ENCODE measurements around the gene RAB7A.

Gene RAB7A

GRCh38 chr3:128726023-128727016 lies at the start of gene RAB7A:
Gene RAB7A (plus strand): TSS chr3:128726183. CDS start chr3:128795368, 69,185 bp downstream.
- H3K27me3 Mint-ChIP-seq, result no peaks in the 10 kb centered on the region
- H3K4me3 Mint-ChIP-seq, result peak within 1 kb of the TSS; percentile 97
- no peaks in the 10 kb centered on the region for H3K9me3 Mint-ChIP-seq
- H3K36me3 Mint-ChIP-seq (ENCODE audit: low read depth), result peaks cover 30% of the 10 kb centered on the region
- intact Hi-C loops (cut with micrococcal nuclease), result loop anchor here (1.0 kb wide), 1 partner anchor 46 kb away; no protein-coding TSS in a partner anchor
- H3K4me1 Mint-ChIP-seq (ENCODE audit: low read depth), result peaks cover 72% of the 10 kb centered on the region
- peak within 1 kb of the TSS; percentile 94 for H3K27ac Mint-ChIP-seq

DNA sequence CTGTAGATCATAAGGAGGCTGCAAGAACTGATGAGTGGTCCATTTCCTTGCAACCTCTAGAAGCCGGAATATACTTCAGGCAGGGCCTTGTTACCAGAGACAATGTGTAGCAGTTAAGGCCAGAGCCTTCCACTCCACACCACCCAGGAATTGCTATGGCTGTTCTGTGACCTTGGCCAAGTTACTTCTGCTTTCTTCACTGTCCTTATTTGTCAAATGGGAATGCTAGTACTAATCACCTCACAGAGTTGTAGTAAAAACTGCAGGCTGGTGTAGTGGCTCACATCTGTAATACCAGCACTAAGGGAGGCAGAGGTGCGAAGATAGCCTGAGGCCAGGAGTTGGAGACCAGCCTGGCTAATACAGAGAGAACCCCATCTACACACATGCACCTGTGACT lies 46.6 kb upstream of the RAB7A start:
- intact Hi-C loops (cut with micrococcal nuclease), result no loop called here
- Mint-ChIP-seq H3K27ac (peak overlapping the region; percentile 91), H3K4me1 (ENCODE audit: low read depth) (peaks cover 60% of the 10 kb centered on the region), H3K4me3 (no peak overlapping the region), H3K27me3 (no peaks in the 10 kb centered on the region), H3K36me3 (ENCODE audit: low read depth) (peaks cover 5% of the 10 kb centered on the region), H3K9me3 (no peaks in the 10 kb centered on the region)

- intact Hi-C loops (cut with micrococcal nuclease), result loop anchor here (1.0 to 2.0 kb wide), 3 partner anchors 30 to 114 kb away; partner anchors contain the start of genes RAB7A and RPN1
- Mint-ChIP-seq H3K27ac (peak overlapping the region; percentile 91), H3K27me3 (no peaks in the 10 kb centered on the region)
Observed at GRCh38 chr3:128680603-128681368, 45.2 kb upstream of the RAB7A start.

DNA sequence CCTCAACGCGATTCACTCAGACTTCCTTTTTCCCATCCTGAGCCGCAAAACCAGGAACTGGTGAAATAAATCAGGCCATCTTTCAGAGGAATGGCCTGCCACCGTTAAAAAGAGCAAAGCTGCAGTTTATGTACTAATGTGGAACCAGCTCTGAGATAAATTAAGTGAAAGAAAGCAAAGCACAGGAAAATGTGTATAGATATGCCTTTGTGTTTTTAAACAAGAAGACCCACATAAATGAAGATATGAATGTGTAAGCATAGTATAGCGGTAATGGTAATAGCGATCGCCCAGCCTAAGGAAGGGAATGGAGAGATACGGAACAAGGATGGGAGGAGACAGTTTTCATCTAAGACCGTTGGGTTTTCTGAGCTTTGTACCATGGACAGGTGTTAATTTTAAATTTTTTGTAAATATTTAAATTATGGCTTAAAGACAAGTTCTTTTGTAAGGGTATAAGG lies 44.6 kb upstream of the RAB7A start:
- peaks cover 5% of the 10 kb centered on the region for H3K36me3 Mint-ChIP-seq (ENCODE audit: low read depth)
- no peaks in the 10 kb centered on the region for H3K27me3 Mint-ChIP-seq
- intact Hi-C loops (cut with micrococcal nuclease), result loop anchor here (2.0 kb wide), 2 partner anchors 31 to 113 kb away; partner anchors contain the start of gene RPN1
- H3K4me1 Mint-ChIP-seq (ENCODE audit: low read depth), result peaks cover 58% of the 10 kb centered on the region
- H3K9me3 Mint-ChIP-seq, result no peaks in the 10 kb centered on the region
- H3K27ac Mint-ChIP-seq, result peak overlapping the region; percentile 91
- peak overlapping the region; percentile 77 for H3K4me3 Mint-ChIP-seq

More at GRCh38 chr3:128680603-128681368, 45.2 kb upstream of the RAB7A start:
- H3K4me1 Mint-ChIP-seq (ENCODE audit: low read depth), result peaks cover 58% of the 10 kb centered on the region
- H3K4me3 Mint-ChIP-seq, result peak overlapping the region; percentile 77
- no peaks in the 10 kb centered on the region for H3K9me3 Mint-ChIP-seq
- H3K36me3 Mint-ChIP-seq (ENCODE audit: low read depth), result peaks cover 5% of the 10 kb centered on the region

DNA sequence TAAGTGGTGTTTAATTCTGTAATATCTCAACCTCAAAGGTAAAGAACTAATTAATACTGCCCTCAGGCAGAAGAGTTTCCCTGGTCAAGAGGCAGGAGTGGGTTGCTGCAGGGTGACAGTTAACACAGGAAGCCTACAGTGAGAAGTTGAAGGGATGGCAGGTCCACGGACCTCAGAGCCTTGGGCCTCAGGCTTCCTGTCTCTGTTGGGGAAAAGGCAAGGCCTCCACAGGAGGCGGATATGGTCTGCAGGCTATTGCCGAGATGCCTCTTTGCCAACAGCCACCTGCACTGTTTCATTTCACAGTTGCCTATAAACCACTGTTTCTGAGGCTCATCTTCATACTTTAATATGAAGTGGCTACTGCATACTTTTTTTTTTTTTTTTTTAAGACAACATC lies 42.0 kb upstream of the RAB7A start:
- Mint-ChIP-seq H3K4me3 (no peak overlapping the region), H3K27ac (peak overlapping the region; percentile 83), H3K27me3 (no peaks in the 10 kb centered on the region), H3K9me3 (no peaks in the 10 kb centered on the region), H3K4me1 (ENCODE audit: low read depth) (peaks cover 59% of the 10 kb centered on the region), H3K36me3 (ENCODE audit: low read depth) (peaks cover 5% of the 10 kb centered on the region)
- intact Hi-C loops (cut with micrococcal nuclease), result no loop called here

DNA sequence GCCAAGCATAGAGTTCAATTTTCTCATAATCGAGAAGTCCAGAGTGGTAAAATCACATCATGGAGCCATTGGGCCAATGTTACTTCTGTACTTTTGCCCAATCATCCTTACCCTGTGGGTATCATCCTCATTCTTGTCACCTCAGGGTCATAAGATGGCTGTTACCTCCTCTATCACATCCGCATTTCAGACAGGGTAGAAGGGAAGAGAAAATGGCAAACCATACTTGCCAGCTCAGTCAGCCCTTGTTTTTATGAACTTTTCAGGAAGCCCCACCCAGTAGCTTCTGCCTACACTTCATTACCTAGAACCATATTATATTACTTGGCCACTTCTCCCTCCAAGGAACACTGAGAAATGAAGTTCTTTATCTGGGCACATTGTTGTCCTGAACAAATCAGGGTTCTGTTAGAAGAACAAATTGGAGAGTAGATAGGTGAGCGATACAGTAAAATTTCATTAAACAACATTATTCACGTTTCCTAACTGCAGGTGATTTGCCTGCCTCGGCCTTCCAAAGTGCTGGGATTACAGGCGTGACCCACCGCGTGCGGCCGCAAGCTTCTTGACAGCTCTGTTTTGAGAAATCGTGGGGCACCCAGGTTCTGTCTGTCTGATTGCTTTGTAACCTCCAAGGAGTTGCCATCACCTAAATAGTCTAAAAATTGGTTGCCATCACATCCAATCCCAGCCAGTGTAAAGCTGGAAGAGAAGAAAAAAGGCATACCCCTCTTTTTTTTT lies 40.8 kb upstream of the RAB7A start:
- no peaks in the 10 kb centered on the region for H3K27me3 Mint-ChIP-seq
- no peaks in the 10 kb centered on the region for H3K9me3 Mint-ChIP-seq
- intact Hi-C loops (cut with micrococcal nuclease), result loop anchor here (1.0 kb wide), 1 partner anchor 26 kb away; no protein-coding TSS in a partner anchor
- H3K36me3 Mint-ChIP-seq (ENCODE audit: low read depth), result no peaks in the 10 kb centered on the region
- peaks cover 61% of the 10 kb centered on the region for H3K4me1 Mint-ChIP-seq (ENCODE audit: low read depth)
- no peak overlapping the region for H3K4me3 Mint-ChIP-seq
- H3K27ac Mint-ChIP-seq, result peak overlapping the region; percentile 83

DNA sequence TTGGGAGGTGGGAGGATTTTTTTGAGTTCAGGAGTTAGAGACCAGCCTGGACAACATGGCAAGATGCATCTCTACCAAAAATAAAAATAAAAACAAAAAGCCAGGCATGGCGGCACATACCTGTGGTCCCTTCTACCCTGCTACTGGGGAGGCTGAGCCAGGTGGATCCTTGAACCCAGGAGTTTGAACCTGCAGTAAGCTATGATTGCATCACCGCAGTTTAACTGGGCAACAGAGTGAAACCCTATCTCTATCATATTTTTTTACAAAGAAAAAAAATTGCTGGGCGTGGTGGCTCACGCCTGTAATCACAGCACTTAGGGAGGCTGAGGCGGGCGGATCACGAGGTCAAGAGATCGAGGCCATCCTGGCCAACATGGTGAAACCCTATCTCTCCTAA lies 39.5 kb upstream of the RAB7A start:
- H3K27me3 Mint-ChIP-seq, result no peaks in the 10 kb centered on the region
- intact Hi-C loops (cut with micrococcal nuclease), result no loop called here
- H3K27ac Mint-ChIP-seq, result peak overlapping the region; percentile 83
- no peak overlapping the region for H3K4me3 Mint-ChIP-seq
- no peaks in the 10 kb centered on the region for H3K9me3 Mint-ChIP-seq
- peaks cover 53% of the 10 kb centered on the region for H3K4me1 Mint-ChIP-seq (ENCODE audit: low read depth)
- H3K36me3 Mint-ChIP-seq (ENCODE audit: low read depth), result no peaks in the 10 kb centered on the region

GRCh38 chr3:128689060-128689459 lies 36.9 kb upstream of the RAB7A start:
- H3K4me1 Mint-ChIP-seq (ENCODE audit: low read depth), result peaks cover 56% of the 10 kb centered on the region
- no peak overlapping the region for H3K4me3 Mint-ChIP-seq
- no peaks in the 10 kb centered on the region for H3K36me3 Mint-ChIP-seq (ENCODE audit: low read depth)
- no peaks in the 10 kb centered on the region for H3K9me3 Mint-ChIP-seq
- no peaks in the 10 kb centered on the region for H3K27me3 Mint-ChIP-seq
- intact Hi-C loops (cut with micrococcal nuclease), result no loop called here
- peak overlapping the region; percentile 7 for H3K27ac Mint-ChIP-seq

DNA sequence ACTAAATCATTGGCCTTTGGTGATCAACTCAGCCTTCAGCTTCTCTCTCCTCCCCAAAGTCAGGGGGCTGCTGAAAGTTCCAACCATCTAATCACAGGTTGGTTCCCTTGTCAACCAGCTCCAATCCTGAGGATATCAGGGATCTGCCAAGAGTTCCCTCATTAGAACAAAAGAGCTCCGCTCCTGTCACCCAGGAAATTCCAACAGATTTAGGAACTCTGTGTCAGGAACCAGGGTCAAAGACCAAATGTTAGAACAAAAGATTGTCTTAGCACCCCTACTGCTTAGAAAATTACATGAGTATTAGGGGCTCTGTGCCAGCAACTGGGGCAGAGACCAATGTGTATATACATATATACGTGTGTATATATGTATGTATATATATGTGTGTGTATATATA lies 32.3 kb upstream of the RAB7A start:
- H3K27ac Mint-ChIP-seq, result no peak overlapping the region
- H3K4me1 Mint-ChIP-seq (ENCODE audit: low read depth), result peaks cover 36% of the 10 kb centered on the region
- peaks cover 6% of the 10 kb centered on the region for H3K36me3 Mint-ChIP-seq (ENCODE audit: low read depth)
- H3K9me3 Mint-ChIP-seq, result no peaks in the 10 kb centered on the region
- H3K4me3 Mint-ChIP-seq, result no peak overlapping the region
- intact Hi-C loops (cut with micrococcal nuclease), result no loop called here
- no peaks in the 10 kb centered on the region for H3K27me3 Mint-ChIP-seq

DNA sequence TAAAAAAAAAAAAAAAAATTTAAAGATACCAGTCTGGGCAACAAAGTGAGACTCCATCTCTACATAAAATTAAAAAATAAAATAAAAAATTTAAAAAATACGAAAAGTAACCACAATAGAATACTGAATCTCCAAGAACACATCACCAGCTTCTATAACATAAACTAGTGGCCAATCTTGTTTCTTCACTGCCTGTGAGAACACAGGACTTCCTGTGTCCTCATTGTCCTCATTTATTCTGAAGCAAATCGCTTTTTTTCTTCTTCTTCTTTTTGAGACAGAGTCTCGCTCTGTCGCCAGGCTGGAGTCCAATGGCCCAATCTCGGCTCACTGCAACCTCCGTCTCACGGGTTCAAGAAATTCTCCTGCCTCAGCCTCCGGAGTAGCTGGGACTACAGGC lies 28.6 kb upstream of the RAB7A start:
- Mint-ChIP-seq H3K4me3 (peak overlapping the region; percentile 81), H3K27ac (peak overlapping the region; percentile 92), H3K36me3 (ENCODE audit: low read depth) (peaks cover 6% of the 10 kb centered on the region), H3K27me3 (no peaks in the 10 kb centered on the region), H3K4me1 (ENCODE audit: low read depth) (peaks cover 54% of the 10 kb centered on the region), H3K9me3 (no peaks in the 10 kb centered on the region)
- intact Hi-C loops (cut with micrococcal nuclease), result no loop called here

GRCh38 chr3:128698211-128699047 lies 27.6 kb upstream of the RAB7A start:
- Mint-ChIP-seq H3K27ac (peak overlapping the region; percentile 92), H3K9me3 (no peaks in the 10 kb centered on the region), H3K4me1 (ENCODE audit: low read depth) (peaks cover 53% of the 10 kb centered on the region), H3K27me3 (no peaks in the 10 kb centered on the region), H3K4me3 (peak overlapping the region; percentile 81), H3K36me3 (ENCODE audit: low read depth) (peaks cover 6% of the 10 kb centered on the region)
- intact Hi-C loops (cut with micrococcal nuclease), result no loop called here

DNA sequence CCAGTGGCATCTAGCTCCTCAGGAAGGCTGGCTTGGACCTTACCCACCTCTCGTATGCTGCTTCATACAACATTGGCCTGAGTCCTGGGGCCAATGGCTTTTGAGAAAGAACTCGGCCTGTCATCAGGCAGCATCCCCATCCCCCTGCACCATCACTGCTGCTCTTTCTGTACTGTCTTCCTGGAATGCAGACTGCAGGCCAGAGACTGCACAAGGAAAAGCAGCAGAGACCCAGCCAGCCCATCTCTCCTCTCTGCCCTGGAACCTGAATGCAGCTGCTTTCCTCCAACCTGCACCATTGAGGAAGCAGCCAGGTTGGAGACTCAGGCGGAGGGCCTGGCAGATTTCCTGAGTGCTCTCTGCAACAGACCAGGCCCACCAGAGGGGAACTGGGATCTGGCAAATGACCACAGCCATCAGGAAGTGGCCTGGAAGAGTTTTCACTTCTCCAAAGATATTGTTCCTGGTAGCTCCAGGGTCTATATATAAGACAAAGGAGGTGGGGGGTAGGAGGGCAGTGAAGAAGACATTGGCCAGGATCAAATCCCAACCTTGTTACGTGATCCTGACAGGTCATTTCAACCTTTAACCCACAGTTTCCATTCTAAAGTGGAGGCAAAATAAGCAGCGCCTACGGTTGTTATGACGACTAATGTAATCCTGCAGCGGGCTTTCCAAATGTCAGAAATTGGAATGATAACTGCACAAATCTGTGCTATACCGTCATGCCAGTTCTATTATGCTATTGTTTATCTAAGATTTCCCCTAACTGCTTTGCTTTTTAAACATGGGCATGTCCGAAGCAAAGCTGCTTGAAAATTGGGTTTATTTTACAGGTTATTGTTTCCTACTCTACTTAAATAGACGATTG lies 24.4 kb upstream of the RAB7A start:
- intact Hi-C loops (cut with micrococcal nuclease), result no loop called here
- Mint-ChIP-seq H3K27me3 (no peaks in the 10 kb centered on the region), H3K9me3 (no peaks in the 10 kb centered on the region), H3K4me3 (peak overlapping the region; percentile 55), H3K36me3 (ENCODE audit: low read depth) (peaks cover 6% of the 10 kb centered on the region), H3K27ac (peak overlapping the region; percentile 89), H3K4me1 (ENCODE audit: low read depth) (peaks cover 65% of the 10 kb centered on the region)
